Measurements from ENCODE around the gene CUBN.

GRCh38 chr10:16941870-16942269 lies 187.7 kb downstream of the CUBN start:
- no peak for TF ChIP-seq CTCF (IDR thresholded peaks at IDR 0.05)
- no peak for TF ChIP-seq TCF7L2 (IDR thresholded peaks at IDR 0.05; ENCODE audit: low read depth, low read length)
- TF ChIP-seq POLR2AphosphoS5 (IDR thresholded peaks at IDR 0.05; ENCODE audit: low read depth, low read length): no peak
- TF ChIP-seq, protein P1, sequence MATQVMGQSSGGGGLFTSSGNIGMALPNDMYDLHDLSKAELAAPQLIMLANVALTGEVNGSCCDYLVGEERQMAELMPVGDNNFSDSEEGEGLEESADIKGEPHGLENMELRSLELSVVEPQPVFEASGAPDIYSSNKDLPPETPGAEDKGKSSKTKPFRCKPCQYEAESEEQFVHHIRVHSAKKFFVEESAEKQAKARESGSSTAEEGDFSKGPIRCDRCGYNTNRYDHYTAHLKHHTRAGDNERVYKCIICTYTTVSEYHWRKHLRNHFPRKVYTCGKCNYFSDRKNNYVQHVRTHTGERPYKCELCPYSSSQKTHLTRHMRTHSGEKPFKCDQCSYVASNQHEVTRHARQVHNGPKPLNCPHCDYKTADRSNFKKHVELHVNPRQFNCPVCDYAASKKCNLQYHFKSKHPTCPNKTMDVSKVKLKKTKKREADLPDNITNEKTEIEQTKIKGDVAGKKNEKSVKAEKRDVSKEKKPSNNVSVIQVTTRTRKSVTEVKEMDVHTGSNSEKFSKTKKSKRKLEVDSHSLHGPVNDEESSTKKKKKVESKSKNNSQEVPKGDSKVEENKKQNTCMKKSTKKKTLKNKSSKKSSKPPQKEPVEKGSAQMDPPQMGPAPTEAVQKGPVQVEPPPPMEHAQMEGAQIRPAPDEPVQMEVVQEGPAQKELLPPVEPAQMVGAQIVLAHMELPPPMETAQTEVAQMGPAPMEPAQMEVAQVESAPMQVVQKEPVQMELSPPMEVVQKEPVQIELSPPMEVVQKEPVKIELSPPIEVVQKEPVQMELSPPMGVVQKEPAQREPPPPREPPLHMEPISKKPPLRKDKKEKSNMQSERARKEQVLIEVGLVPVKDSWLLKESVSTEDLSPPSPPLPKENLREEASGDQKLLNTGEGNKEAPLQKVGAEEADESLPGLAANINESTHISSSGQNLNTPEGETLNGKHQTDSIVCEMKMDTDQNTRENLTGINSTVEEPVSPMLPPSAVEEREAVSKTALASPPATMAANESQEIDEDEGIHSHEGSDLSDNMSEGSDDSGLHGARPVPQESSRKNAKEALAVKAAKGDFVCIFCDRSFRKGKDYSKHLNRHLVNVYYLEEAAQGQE (IDR thresholded peaks at IDR 0.05; ENCODE audit: insufficient read depth in 1 of 2, low read depth in 2 of 2, low read length in 1 of 2): no peak
- TF ChIP-seq SIN3A (IDR thresholded peaks at IDR 0.05; ENCODE audit: borderline replicate concordance, insufficient read depth, low read depth, low read length): no peak

Data from Panc1 (cell line).